Panc1 (cell line): Measurements from ENCODE around the gene SORT1. TPM values are rescaled to one million over a fixed set of nuclear protein-coding genes. Genes with fewer than 3 reads are reported as not detected.
"Not testable (repeated sequence)": the region's sequence is repeated elsewhere in the genome, so short reads cannot be mapped to it uniquely, and the experiment has no call there.

Source experiments
- ATAC-seq: fragments of 200-7000 bp; cut with Tn5 transposase; 2 replicates; pipeline ENCODE4 v1.9.1; 2020; ENCODE audit warnings: mild to moderate bottlenecking, moderate library complexity
- BruUV-seq: library from RNA; stranded (reverse); fragments of 400-500 nt; replicated peaks from 2 replicates; lab custom pipeline; 2021; lab: Mats Ljungman, UMichigan
- CTCF ChIA-PET: fragments of 300-600 bp; sonication (Branson Sonifier 250); formaldehyde crosslinking; loops from one replicate; lab custom pipeline; 2022; ENCODE audit warnings: antibody characterized with exemption; lab: Charles Lee
- POLR2A ChIA-PET: fragments of 300-600 bp; sonication (Branson Sonifier 250); formaldehyde crosslinking; loops from one replicate; lab custom pipeline; 2022; ENCODE audit warnings: antibody characterized with exemption; lab: Charles Lee
- DNase-seq: peaks from one replicate; pipeline ENCODE4 v3.0.0-alpha.2; 2010; ENCODE audit warnings: low read depth, low spot score
- H3K27ac ChIP-seq: 2 replicates; pipeline ENCODE4 v1.5.1; 2011; ENCODE audit warnings: mild to moderate bottlenecking, low read length, inconsistent platforms
- H3K27me3 ChIP-seq: fragments of 200-500 bp; sonication (Bioruptor generic); 2 replicates; pipeline ENCODE4 v1.6.0; 2014; ENCODE audit warnings: low read length, inconsistent platforms; ENCODE audit not compliant: control insufficient read depth, insufficient read depth
- H3K36me3 ChIP-seq: fragments of 200-500 bp; sonication (Bioruptor generic); 2 replicates; pipeline ENCODE4 v1.5.1; 2014; ENCODE audit warnings: inconsistent platforms, mild to moderate bottlenecking, low read length, moderate library complexity; ENCODE audit not compliant: control insufficient read depth, insufficient read depth
- H3K4me1 ChIP-seq: 2 replicates; pipeline ENCODE4 v1.5.1; 2011; ENCODE audit warnings: inconsistent platforms, mild to moderate bottlenecking, low read length, moderate library complexity; ENCODE audit not compliant: control insufficient read depth, insufficient read depth
- H3K4me3 ChIP-seq, 2 experiments: 2 replicates each; pipeline ENCODE4 v1.5.1; 2011 to 2012; ENCODE audit warnings: low read depth in 2 of 2, low read length in 2 of 2, mild to moderate bottlenecking in 2 of 2, inconsistent platforms in 1 of 2, moderate library complexity in 1 of 2
- H3K9me3 ChIP-seq: fragments of 200-500 bp; sonication (Bioruptor generic); 2 replicates; pipeline ENCODE4 v1.5.1; 2014; ENCODE audit warnings: low read depth, mild to moderate bottlenecking, inconsistent platforms, low read length, moderate library complexity; ENCODE audit not compliant: control insufficient read depth, insufficient read depth
- CTCF ChIP-seq: fragments of 450-650 bp; IDR thresholded peaks from 2 replicates; pipeline ENCODE4 v1.5.1; 2017; ENCODE audit warnings: mild to moderate bottlenecking
- POLR2AphosphoS5 ChIP-seq: IDR thresholded peaks from 2 replicates; pipeline ENCODE4 v1.6.1; 2012; ENCODE audit warnings: mild to moderate bottlenecking, low read depth, low read length, moderate library complexity
- REST ChIP-seq, 2 experiments: IDR thresholded peaks; 2 replicates each; pipeline ENCODE4 v1.6.1; 2011 to 2012; ENCODE audit warnings: low read depth in 2 of 2, control low read depth in 1 of 2, low read length in 1 of 2, mild to moderate bottlenecking in 1 of 2, moderate library complexity in 1 of 2; ENCODE audit not compliant: insufficient read depth in 1 of 2
- SIN3A ChIP-seq: IDR thresholded peaks from 2 replicates; pipeline ENCODE4 v1.6.1; 2012; ENCODE audit warnings: low read depth, mild to moderate bottlenecking, low read length, moderate library complexity, borderline replicate concordance; ENCODE audit not compliant: insufficient read depth
- TCF7L2 ChIP-seq: IDR thresholded peaks from 2 replicates; pipeline ENCODE4 v1.6.1; 2011; ENCODE audit warnings: mild to moderate bottlenecking, low read depth, low read length, inconsistent platforms
- in situ Hi-C: cut with HindIII; loops from 2 replicates; pipeline ENCODE4 v1.10.0; 2016; ENCODE audit warnings: low sequenced_read_pairs, low pct_unique_long_range_greater_than_20kb
- intact Hi-C: fragments of 100-400 bp; cut with micrococcal nuclease; formaldehyde crosslinking; loops from one replicate; pipeline ENCODE4 v1.10.0; 2022; ENCODE audit not compliant: unreplicated experiment
- total RNA-seq: library from RNA; stranded (reverse); gene quantifications from one replicate; pipeline ENCODE4 v1.2.1, GENCODE V29; 2021; ENCODE audit not compliant: unreplicated experiment

The SORT1 gene
- total RNA-seq, 1 experiment from 2014 or later = 25.1 TPM

GRCh38 chr1:109306832-109307273, 90.9 kb downstream of the SORT1 start, which contains the start of gene MYBPHL:
Gene MYBPHL (minus strand): TSS chr1:109307011. CDS start chr1:109306991, 20 bp downstream.
- no peak within 1 kb of the TSS for H3K27ac ChIP-seq
- DNase-seq (no peak), ATAC-seq (no peak)
- no peaks in the 10 kb centered on the region for H3K9me3 ChIP-seq
- in situ Hi-C loops (no loop called here), intact Hi-C loops (no loop called here)
- POLR2A ChIA-PET = interaction anchor here (0.6 kb wide), 1 partner anchor 11 kb away, joined by 3 read pairs; no protein-coding TSS in a partner anchor
- no peaks in the 10 kb centered on the region for H3K27me3 ChIP-seq
- no peak for TF ChIP-seq CTCF
- no peak for TF ChIP-seq POLR2AphosphoS5
- no peak for TF ChIP-seq SIN3A
- no peak for TF ChIP-seq TCF7L2
- no peak for TF ChIP-seq REST (IDR thresholded peaks at IDR 0.05; ENCODE audit: insufficient read depth in 1 of 2, low read depth in 2 of 2, low read length in 1 of 2)
- no peaks in the 10 kb centered on the region for H3K4me1 ChIP-seq
- no TSS peak for BruUV-seq
- CTCF ChIA-PET = no interaction called here
- no peak within 1 kb of the TSS for H3K4me3 ChIP-seq
- no peaks in the 10 kb centered on the region for H3K36me3 ChIP-seq

DNA sequence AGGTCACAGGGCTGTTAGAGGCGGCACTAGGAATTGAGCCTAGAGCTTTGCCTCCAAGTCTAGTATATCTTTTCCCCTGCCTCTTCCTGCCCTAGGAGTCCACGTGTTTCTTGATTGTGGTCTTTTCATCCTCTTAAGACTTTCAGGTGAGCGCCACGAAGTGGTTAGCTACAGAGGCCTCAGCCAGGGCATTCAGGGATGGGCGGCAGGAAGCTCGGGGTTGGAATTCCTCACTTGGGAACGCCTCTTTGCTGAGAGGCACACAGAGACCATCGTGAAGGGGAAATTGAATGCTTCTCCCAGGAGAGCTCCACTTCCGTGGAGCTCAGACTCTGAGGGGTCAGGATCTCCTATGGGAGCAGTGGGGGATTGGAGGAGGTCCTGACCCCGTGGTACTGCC, 91.7 kb downstream of the SORT1 start:
- intact Hi-C loops, BruUV-seq, H3K9me3 ChIP-seq, POLR2A ChIA-PET, H3K4me1 ChIP-seq, in situ Hi-C loops, H3K4me3 ChIP-seq, H3K27ac ChIP-seq, CTCF ChIA-PET, DNase-seq, H3K27me3 ChIP-seq, ATAC-seq, H3K36me3 ChIP-seq: not testable (repeated sequence)

- H3K4me1 ChIP-seq = no peaks in the 10 kb centered on the region
- intact Hi-C loops (no loop called here), in situ Hi-C loops (no loop called here)
- no peak overlapping the region for H3K4me3 ChIP-seq
- H3K36me3 ChIP-seq = no peaks in the 10 kb centered on the region
- POLR2A ChIA-PET = no interaction called here
- TF ChIP-seq POLR2AphosphoS5 = no peak
- no peak for TF ChIP-seq REST (IDR thresholded peaks at IDR 0.05; ENCODE audit: insufficient read depth in 1 of 2, low read depth in 2 of 2, low read length in 1 of 2)
- TF ChIP-seq CTCF = no peak
- TF ChIP-seq TCF7L2 = no peak
- TF ChIP-seq SIN3A = no peak
- BruUV-seq = no TSS peak
- DNase-seq = no peak
- no peaks in the 10 kb centered on the region for H3K27me3 ChIP-seq
- ATAC-seq = no peak
- H3K27ac ChIP-seq = no peak overlapping the region
- CTCF ChIA-PET = interaction anchor here (0.5 to 0.9 kb wide), 2 partner anchors 94 to 113 kb away, joined by 3 read pairs; no protein-coding TSS in a partner anchor
- H3K9me3 ChIP-seq = no peaks in the 10 kb centered on the region
Observed at GRCh38 chr1:109304226-109304920, 93.3 kb downstream of the SORT1 start.
